Neural progenitor cell (in vitro differentiated cells): ENCODE results near the gene MAPK10. TPM values are rescaled to one million over a fixed set of nuclear protein-coding genes. Genes with fewer than 3 reads are reported as not detected.

Experiments
- DNase-seq: peaks from one replicate; pipeline ENCODE4 v3.0.0-alpha.2; 2016; ENCODE audit warnings: low spot score
- H2AFZ ChIP-seq: fragments of 200-600 bp; sonication (generic); replicated peaks from 2 replicates; pipeline ENCODE4 v1.6.1; 2016; ENCODE audit warnings: antibody characterized with exemption
- H3F3A ChIP-seq: fragments of 200-600 bp; sonication (generic); 2 replicates; pipeline ENCODE4 v1.6.1; 2016; ENCODE audit warnings: antibody characterized with exemption, low read depth
- H3K27ac ChIP-seq: fragments of 200-600 bp; sonication (generic); 2 replicates; pipeline ENCODE4 v1.5.1; 2016; ENCODE audit warnings: mild to moderate bottlenecking
- H3K27me3 ChIP-seq: fragments of 200-600 bp; sonication (generic); 2 replicates; pipeline ENCODE4 v1.6.1; 2016; ENCODE audit warnings: mild to moderate bottlenecking, moderate library complexity
- H3K36me3 ChIP-seq: fragments of 200-600 bp; sonication (generic); 2 replicates; pipeline ENCODE4 v1.5.1; 2016
- H3K4me1 ChIP-seq: fragments of 200-600 bp; sonication (generic); 2 replicates; pipeline ENCODE4 v1.6.1; 2016; ENCODE audit warnings: mixed run types
- H3K4me2 ChIP-seq: fragments of 200-600 bp; sonication (generic); 2 replicates; pipeline ENCODE4 v1.6.1; 2016
- H3K4me3 ChIP-seq: fragments of 200-600 bp; sonication (generic); 2 replicates; pipeline ENCODE4 v1.5.1; 2016
- H3K79me2 ChIP-seq: fragments of 200-600 bp; sonication (generic); 2 replicates; pipeline ENCODE4 v1.6.1; 2016; ENCODE audit warnings: low read depth
- H3K9ac ChIP-seq: fragments of 200-600 bp; sonication (generic); 2 replicates; pipeline ENCODE4 v1.6.1; 2016
- H3K9me3 ChIP-seq: fragments of 200-600 bp; sonication (generic); 2 replicates; pipeline ENCODE4 v1.5.1; 2016; ENCODE audit warnings: low read depth
- H4K20me1 ChIP-seq: fragments of 200-600 bp; sonication (generic); 2 replicates; pipeline ENCODE4 v1.6.1; 2016; ENCODE audit warnings: low read depth
- H3K27ac Mint-ChIP-seq: 3 replicates; pipeline ENCODE4 v1.8.0; 2021; ENCODE audit warnings: mixed read lengths
- H3K27me3 Mint-ChIP-seq: 2 replicates; pipeline ENCODE4 v1.8.0; 2022; ENCODE audit warnings: low read depth, mild to moderate bottlenecking, inconsistent platforms, moderate library complexity, mixed read lengths; ENCODE audit not compliant: insufficient read depth
- H3K36me3 Mint-ChIP-seq: 3 replicates; pipeline ENCODE4 v1.8.0; 2021; ENCODE audit warnings: mixed read lengths
- H3K4me1 Mint-ChIP-seq: 3 replicates; pipeline ENCODE4 v1.8.0; 2021; ENCODE audit warnings: mixed read lengths
- H3K4me3 Mint-ChIP-seq: 3 replicates; pipeline ENCODE4 v1.8.0; 2021; ENCODE audit warnings: mild to moderate bottlenecking, moderate library complexity, mixed read lengths
- H3K9me3 Mint-ChIP-seq: 3 replicates; pipeline ENCODE4 v1.8.0; 2020; ENCODE audit warnings: mixed read lengths
- EZH2 ChIP-seq: fragments of 200-600 bp; sonication (generic); IDR thresholded peaks from 2 replicates; pipeline ENCODE4 v1.6.1; 2017; ENCODE audit warnings: antibody characterized with exemption, mild to moderate bottlenecking, moderate library complexity
- EZH2phosphoT487 ChIP-seq: fragments of 200-600 bp; sonication (generic); IDR thresholded peaks from 2 replicates; pipeline ENCODE4 v1.6.1; 2017; ENCODE audit warnings: antibody characterized with exemption
- total RNA-seq: library from RNA; depleted of rRNA; stranded (reverse); fragments of >200 nt; gene quantifications from 2 replicates; pipeline ENCODE4 v1.2.3, GENCODE V29; 2015; ENCODE audit warnings: low replicate concordance
- TF ChIP-seq, protein P1 (sequence below): fragments of 200-600 bp; sonication (generic); IDR thresholded peaks from 2 replicates; pipeline ENCODE4 v1.5.1; 2017; ENCODE audit warnings: antibody characterized with exemption, mild to moderate bottlenecking

MAPK10 gene
- total RNA-seq, 1 donor from 2014 or later = 383 TPM

DNA sequence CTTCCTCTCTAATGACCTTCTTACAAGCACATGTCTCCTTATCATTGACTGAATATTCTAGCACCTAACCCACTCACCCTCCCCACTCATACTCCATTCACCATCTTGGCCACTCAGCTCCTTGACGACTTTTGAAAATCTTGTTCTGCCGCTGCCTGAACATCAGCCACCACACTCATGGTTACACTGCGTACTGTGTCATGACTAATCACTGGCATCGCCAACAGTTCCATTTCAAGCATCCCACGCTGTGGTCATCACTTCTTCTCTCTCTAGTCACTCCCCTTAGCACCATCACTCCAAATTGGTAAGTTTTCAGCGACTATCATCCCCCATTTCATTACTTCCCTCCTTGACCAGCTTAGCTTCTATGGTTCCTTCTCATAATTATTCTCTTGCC is 352.8 kb downstream of the MAPK10 start:
- Histone ChIP-seq H3K4me3 (no peak overlapping the region), H3K27me3 (no peaks in the 10 kb centered on the region), H3K4me2 (no peak overlapping the region), H3K79me2 (no peaks in the 10 kb centered on the region), H2AFZ (no peak overlapping the region), H3K27ac (no peak overlapping the region), H4K20me1 (no peaks in the 10 kb centered on the region), H3K9me3 (no peaks in the 10 kb centered on the region), H3K36me3 (no peaks in the 10 kb centered on the region), H3K9ac (no peak overlapping the region), H3K4me1 (no peaks in the 10 kb centered on the region), H3F3A (no peaks in the 10 kb centered on the region)
- no peak for TF ChIP-seq EZH2phosphoT487
- TF ChIP-seq, protein P1, sequence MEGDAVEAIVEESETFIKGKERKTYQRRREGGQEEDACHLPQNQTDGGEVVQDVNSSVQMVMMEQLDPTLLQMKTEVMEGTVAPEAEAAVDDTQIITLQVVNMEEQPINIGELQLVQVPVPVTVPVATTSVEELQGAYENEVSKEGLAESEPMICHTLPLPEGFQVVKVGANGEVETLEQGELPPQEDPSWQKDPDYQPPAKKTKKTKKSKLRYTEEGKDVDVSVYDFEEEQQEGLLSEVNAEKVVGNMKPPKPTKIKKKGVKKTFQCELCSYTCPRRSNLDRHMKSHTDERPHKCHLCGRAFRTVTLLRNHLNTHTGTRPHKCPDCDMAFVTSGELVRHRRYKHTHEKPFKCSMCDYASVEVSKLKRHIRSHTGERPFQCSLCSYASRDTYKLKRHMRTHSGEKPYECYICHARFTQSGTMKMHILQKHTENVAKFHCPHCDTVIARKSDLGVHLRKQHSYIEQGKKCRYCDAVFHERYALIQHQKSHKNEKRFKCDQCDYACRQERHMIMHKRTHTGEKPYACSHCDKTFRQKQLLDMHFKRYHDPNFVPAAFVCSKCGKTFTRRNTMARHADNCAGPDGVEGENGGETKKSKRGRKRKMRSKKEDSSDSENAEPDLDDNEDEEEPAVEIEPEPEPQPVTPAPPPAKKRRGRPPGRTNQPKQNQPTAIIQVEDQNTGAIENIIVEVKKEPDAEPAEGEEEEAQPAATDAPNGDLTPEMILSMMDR = no peak
- no peak for TF ChIP-seq EZH2
- DNase-seq = no peak
- peaks cover 2% of the 10 kb centered on the region for H3K36me3 Mint-ChIP-seq
- no peaks in the 10 kb centered on the region for H3K27me3 Mint-ChIP-seq
- H3K4me1 Mint-ChIP-seq = no peaks in the 10 kb centered on the region
- no peak overlapping the region for H3K27ac Mint-ChIP-seq
- H3K4me3 Mint-ChIP-seq = no peak overlapping the region
- no peaks in the 10 kb centered on the region for H3K9me3 Mint-ChIP-seq

DNA sequence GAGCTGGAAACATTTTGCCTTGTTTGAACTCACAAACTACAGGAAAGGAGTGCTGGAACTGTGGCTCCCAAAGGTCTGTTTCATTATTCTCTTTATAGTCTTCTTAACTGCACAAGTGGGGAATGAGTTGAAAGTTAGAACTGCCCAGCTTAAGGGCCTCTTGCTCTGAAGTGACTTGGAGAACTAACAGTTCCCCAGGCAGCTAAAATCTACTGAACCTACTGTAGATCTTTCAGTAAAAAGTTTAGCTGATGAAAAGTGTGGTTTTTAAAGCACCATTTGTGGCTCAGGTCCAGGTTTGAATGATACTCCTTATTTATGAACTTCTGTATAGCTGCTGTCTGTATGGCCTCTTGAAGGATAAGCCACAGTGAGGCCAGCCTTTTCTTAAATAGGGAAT is 353.8 kb downstream of the MAPK10 start:
- H3K9ac ChIP-seq = no peak overlapping the region
- Mint-ChIP-seq H3K27ac (no peak overlapping the region), H3K4me3 (no peak overlapping the region), H3K4me1 (no peaks in the 10 kb centered on the region), H3K27me3 (peaks cover 4% of the 10 kb centered on the region), H3K36me3 (peaks cover 2% of the 10 kb centered on the region), H3K9me3 (no peaks in the 10 kb centered on the region)
- H3K4me1 ChIP-seq = no peaks in the 10 kb centered on the region
- no peaks in the 10 kb centered on the region for H3K36me3 ChIP-seq
- TF ChIP-seq, protein P1 = no peak
- TF ChIP-seq EZH2 (no peak), EZH2phosphoT487 (no peak)
- no peak overlapping the region for H3K4me2 ChIP-seq
- H2AFZ ChIP-seq = no peak overlapping the region
- no peaks in the 10 kb centered on the region for H3K27me3 ChIP-seq
- H3K79me2 ChIP-seq = no peaks in the 10 kb centered on the region
- DNase-seq = no peak
- H3F3A ChIP-seq = no peaks in the 10 kb centered on the region
- H3K4me3 ChIP-seq = no peak overlapping the region
- no peaks in the 10 kb centered on the region for H4K20me1 ChIP-seq
- no peaks in the 10 kb centered on the region for H3K9me3 ChIP-seq
- H3K27ac ChIP-seq = no peak overlapping the region

DNA sequence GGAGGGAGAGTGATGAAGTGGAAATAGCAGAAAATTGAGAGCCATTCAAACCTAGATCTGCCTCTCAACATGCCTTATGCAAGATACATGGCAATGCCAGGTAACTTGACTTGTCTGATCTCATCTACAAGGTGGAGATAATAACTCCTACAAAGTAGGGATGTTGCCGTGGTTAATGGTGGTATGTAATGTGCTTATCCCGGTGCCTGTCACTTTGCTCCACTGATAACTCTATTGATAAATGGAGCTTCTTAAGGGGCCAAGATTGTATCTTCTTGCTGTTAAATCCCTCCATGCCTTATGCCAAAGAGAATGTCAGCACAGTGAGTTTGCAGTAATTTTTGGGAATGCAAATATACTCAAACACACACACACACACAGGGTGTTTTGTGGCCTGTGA is 355.8 kb downstream of the MAPK10 start:
- no peaks in the 10 kb centered on the region for H3K36me3 ChIP-seq
- no peaks in the 10 kb centered on the region for H3K36me3 Mint-ChIP-seq

More for the DNA sequence above, 355.8 kb downstream of the MAPK10 start:
- no peak overlapping the region for H3K27ac ChIP-seq
- Mint-ChIP-seq H3K9me3 (no peaks in the 10 kb centered on the region), H3K4me3 (no peak overlapping the region), H3K4me1 (no peaks in the 10 kb centered on the region), H3K27ac (no peak overlapping the region), H3K27me3 (peaks cover 4% of the 10 kb centered on the region)
- H3K9me3 ChIP-seq = no peaks in the 10 kb centered on the region
- no peak for DNase-seq
- no peaks in the 10 kb centered on the region for H3F3A ChIP-seq
- no peak overlapping the region for H3K4me2 ChIP-seq
- H3K27me3 ChIP-seq = no peaks in the 10 kb centered on the region
- no peaks in the 10 kb centered on the region for H3K4me1 ChIP-seq
- H3K79me2 ChIP-seq = no peaks in the 10 kb centered on the region
- no peak overlapping the region for H2AFZ ChIP-seq
- TF ChIP-seq EZH2 (no peak), EZH2phosphoT487 (no peak)
- TF ChIP-seq, protein P1 = no peak
- H3K4me3 ChIP-seq = no peak overlapping the region
- H4K20me1 ChIP-seq = no peaks in the 10 kb centered on the region
- no peak overlapping the region for H3K9ac ChIP-seq
